HG03432 (cell line): Measurements from ENCODE around the gene ATOH1.

Experiments
- ATAC-seq: cut with Tn5 transposase; IDR thresholded peaks from one replicate; pipeline ENCODE4 v1.9.1; 2021; ENCODE audit warnings: mild to moderate bottlenecking, moderate library complexity; ENCODE audit not compliant: unreplicated experiment

ATOH1 gene, protein sequence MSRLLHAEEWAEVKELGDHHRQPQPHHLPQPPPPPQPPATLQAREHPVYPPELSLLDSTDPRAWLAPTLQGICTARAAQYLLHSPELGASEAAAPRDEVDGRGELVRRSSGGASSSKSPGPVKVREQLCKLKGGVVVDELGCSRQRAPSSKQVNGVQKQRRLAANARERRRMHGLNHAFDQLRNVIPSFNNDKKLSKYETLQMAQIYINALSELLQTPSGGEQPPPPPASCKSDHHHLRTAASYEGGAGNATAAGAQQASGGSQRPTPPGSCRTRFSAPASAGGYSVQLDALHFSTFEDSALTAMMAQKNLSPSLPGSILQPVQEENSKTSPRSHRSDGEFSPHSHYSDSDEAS

GRCh38 chr4:93828332-93828994, at the start of gene ATOH1:
Gene ATOH1 (plus strand): TSS chr4:93828753. CDS start chr4:93828927, 174 bp downstream.
- peak; percentile 33 for ATAC-seq

DNA sequence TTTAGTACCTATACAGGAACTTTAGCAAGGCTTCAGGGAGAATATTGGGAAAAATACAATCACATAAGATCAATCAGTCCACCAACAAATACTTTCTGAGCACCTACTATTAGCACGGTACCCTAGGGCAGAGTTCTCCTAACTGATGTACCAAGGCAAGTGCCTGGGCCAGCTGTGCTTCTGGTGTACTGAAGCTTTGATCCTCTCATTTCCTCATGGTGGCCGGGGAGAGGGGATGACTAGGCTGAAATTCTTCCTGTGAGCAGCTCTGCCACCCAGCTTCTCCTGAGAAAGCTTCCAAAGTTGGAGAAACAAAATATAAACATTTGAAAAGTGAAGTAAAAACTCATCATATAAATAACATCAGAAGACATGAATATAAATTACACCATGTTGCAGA, 49.3 kb upstream of the ATOH1 start:
- ATAC-seq, result no peak

GRCh38 chr4:93780080-93780479, 48.5 kb upstream of the ATOH1 start:
- no peak for ATAC-seq

GRCh38 chr4:93781198-93781597, 47.4 kb upstream of the ATOH1 start:
- no peak for ATAC-seq

- no peak for ATAC-seq
Measured at GRCh38 chr4:93786149-93786548, 42.4 kb upstream of the ATOH1 start.

GRCh38 chr4:93788712-93789111, 39.8 kb upstream of the ATOH1 start:
- peak; percentile 62 for ATAC-seq

GRCh38 chr4:93791570-93792195, 36.9 kb upstream of the ATOH1 start:
- ATAC-seq, result peak; percentile 84

DNA sequence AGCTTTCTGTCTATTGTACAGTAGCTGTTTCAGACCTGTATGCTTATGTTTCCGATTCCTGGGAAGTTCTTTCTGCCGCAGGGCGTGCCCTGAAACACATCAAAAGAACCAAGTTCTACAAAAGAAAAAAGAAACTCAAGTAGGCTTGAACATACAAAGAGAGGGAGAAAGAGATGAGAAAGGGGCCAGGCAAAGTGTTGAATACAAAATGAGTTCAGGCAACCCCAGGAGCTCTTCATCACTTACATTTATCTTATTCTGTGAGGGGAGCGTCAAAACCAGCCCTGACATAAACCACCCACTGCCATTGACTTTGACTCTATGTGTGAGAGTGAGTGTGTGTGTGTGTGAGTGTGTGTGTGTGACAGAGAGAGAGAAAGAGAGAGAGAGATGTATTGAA, 26.5 kb upstream of the ATOH1 start:
- ATAC-seq, result no peak

- no peak for ATAC-seq
Measured at GRCh38 chr4:93809773-93810172, 18.8 kb upstream of the ATOH1 start.

DNA sequence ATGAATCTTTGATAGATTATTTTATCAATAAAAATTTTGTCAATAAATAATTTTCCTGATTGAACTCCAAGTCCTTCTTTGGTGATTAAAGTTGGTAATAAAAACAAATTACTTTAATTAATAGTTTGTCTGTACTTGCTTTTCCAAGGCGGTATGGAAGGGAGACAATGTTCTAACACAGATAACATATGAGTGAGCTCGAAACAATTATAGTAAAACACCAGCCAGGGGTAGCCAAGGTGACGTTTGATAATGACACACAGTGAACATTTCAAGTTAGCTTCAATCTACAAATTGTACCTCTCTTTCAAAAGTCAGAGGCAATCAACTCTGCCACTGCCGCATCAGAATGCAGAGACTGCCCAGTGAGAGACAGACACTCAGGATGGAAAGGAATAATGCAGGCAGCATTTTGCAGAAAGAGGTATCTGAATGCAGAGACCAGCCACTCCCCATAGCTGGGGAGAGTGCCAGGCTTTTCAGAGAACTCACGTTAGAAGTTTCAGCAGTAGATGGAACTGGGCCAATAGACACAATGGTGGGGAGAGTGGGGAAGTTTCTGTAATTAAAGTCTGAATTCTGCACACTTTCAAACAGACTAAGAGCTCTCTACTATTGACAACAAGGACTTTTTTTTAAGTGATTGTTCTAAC, 18.1 kb upstream of the ATOH1 start:
- ATAC-seq, result no peak

DNA sequence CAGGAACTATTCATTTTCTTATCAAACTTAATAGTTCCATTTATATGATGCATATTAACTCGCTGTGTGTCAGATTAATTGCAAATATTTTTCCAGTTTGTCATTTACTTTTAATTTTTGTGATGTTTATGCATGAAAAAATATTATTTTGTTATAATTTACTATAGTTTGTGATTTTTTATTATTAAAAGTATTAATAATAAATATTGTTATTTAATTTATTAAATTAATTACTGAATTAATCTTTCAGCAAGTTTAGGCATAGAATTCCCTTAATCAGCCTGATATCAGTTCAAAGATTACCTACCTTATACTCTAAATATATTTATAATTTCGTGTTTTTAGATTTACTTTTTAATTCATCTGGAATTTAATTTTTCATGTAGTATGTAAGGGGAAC, 15.5 kb upstream of the ATOH1 start:
- ATAC-seq, result no peak

GRCh38 chr4:93814141-93814540, 14.4 kb upstream of the ATOH1 start:
- ATAC-seq, result no peak

GRCh38 chr4:93814722-93815121, 13.8 kb upstream of the ATOH1 start:
- no peak for ATAC-seq

DNA sequence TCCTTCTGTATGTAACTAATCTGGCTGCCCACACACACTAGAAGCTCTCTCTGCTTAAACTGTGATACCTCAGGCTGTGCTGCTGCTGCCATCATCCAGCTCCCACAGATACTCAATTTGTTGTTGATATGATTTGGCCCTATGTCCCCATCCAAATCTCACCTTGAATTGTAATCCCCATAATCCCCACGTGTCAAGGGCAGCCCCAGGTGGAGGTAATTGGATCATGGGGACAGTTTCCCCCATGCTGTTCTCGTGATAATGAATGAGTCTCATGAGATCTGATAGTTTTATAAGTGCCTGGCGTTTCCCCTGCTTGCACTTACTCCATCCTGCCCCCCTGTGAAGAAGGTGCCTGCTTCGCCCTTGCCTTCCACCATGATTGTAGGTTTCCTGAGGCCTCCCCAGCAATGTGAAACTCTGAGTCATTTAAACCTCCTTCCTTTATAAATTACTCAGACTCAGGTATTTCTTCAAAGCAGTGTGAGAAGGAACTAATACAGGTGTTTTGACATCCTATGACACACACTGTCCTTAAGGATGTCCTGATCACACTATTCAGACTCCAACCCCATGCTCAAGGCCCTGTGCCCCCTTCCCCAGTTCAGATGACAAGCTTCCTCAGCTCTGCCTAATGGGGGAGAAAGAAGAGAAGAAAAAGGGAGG, 2.9 kb upstream of the ATOH1 start:
- no peak for ATAC-seq

DNA sequence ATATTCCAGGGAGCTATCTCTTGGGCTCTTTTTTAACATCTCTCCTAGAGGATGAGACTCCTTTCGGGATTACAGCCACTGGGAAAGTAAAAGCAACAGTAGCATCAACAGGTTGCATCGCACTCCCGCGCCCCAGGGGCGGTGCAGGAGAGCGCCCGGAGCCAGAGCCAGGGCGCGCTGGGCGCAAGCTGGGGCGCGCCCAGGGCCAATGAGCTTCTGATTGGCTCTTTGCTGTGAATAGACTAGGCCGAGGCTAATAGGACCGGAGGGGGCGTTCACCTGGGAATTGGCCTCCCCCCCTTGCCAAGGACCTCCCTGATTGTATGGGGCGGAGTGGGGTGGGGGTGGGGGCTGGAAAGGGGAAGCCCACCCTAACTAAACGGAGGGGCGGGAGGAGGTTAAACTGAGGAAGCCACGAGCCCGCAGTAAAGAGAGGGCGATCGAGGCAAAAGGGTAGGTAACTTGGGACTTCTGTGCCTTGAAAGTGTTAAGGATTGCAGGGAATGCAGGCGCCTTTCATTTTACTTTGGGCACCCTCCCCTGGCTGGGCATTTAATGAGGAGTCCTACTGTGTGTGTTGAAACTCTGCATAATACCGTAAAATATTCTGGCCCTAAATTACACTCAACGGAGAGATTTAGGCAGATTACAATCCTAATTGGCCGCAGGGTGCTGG, 1.1 kb upstream of the ATOH1 start:
- ATAC-seq, result peak; percentile 32

GRCh38 chr4:93828995-93829819, 654 bp downstream of the ATOH1 start:
- ATAC-seq, result peak; percentile 33

GRCh38 chr4:93829820-93830687, 1.5 kb downstream of the ATOH1 start:
- no peak for ATAC-seq

- no peak for ATAC-seq
Measured at GRCh38 chr4:93831716-93832496, 3.4 kb downstream of the ATOH1 start.
